ENCODE measurements around the gene RCAN1.

RCAN1 gene

DNA sequence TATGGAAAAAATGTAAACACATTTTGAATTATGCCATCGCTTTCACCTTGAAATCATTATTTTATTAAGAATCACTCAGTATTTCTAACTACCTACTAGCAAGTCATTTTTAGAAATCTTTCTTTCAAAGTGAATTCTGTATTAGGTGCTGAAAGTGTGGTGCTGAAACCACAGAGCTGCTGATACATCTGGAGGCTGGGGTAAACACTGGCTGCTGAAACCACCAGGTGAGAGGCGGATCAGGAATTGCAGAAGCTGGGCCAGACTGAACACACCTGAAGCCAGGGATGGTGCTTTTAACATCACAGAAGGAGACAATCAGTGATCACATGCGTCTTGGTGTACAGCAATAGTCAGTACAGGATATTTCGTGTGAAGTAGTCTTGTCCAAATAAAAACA is 60.7 kb downstream of the RCAN1 start:
- intact Hi-C loops (cut with DNase I) = no loop called here
- DNase-seq = peak in 1 of 42 donors; percentile 15

DNA sequence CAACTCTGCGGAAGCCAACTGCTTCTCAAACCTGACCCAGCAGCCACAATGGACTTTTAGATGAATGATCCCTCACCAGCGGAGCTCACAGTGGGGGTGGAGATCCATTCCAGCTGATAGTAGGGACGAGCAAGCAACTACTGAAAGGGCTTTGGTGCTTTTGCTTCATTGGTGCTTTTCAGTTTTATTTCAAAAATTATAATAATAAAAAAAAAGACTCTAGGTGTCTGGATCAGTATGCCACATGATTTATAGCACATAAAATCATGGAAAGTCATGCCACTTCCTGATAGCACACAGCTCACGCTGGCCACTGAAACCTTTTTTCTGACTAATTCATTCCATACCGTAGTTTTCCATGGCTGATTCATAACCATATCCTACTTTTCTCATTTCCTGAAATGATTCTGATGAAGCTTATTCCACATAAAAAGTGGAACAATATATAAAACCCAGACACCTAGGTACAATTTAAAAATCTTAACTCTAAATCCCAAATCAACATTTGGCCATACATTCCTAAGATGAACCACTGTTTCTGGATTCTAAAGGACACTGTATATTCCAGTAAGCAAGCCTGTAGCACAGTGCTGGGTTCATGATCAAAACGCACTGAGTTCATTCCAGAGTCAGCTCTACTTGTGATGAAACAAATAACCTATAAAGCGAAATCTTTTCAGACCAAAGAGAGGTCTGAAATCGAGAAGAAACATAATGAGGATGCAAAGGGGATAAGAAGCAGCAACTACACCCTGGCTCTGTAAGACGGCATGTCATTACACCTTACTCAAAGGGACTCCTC is 61.6 kb downstream of the RCAN1 start:
- intact Hi-C loops (cut with DNase I) = no loop called here
- peak in 1 of 42 donors; percentile 23 for DNase-seq

DNA sequence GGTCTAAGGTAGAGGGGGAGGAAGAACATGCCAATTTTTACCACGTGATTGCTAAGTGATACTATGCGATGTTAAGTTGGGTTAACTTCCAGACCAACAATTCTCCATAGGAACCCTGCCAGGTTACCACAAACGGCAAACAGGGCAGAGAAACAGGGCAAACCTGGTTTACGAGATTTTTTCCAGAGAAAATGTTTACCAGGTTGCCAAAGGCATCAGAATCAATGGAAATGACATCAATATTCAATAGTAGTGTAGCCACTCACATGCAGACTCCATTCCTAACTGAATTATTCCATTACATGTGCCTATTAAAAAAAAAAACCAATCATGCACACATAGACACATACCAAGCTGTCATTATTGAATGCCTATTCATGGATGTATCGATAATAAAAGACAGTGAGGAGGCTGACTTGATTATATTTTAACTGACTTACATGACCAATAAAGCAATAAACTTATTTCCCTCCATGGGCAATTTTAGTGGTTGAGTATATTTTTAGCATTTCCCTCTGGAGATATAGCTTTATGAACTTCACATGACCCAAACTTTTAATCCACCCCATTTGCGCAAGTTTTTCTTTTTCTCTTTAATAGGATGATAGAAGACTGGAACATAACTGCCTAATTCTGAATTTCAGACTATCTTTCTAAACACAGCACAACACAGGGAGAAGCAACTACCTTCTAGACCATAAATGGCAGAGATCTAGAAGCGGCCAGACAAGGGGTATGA is 62.4 kb downstream of the RCAN1 start:
- intact Hi-C loops (cut with DNase I) = no loop called here
- DNase-seq = peak in 1 of 42 donors; percentile 7

DNA sequence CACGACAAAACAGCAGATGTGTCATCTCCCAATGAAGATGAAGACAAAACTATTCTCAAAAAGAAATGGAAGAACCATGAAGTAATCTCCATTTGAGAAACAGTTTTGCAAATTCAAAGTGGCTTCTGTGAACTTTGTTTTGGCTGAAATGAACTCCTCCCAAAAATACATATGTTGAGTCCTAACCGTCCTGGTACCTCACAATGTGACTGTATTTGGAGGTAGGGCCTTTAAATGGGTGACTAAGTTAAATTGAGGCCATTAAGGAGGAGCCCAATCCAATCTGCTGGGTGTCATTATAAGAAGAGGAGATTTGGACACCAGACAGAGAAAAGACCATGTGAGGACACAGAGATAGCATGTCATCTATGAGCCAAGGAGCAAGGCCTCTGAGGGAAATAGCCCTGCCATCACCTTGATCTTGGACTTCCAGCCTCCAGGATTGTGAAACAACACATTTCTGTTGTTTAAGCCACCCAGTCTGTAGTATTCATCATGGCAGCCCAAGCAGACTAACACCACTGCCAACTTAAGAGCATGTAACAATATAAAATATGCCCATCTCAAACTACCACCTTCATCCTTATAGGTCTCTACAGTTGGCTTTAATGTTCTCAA is 64.6 kb downstream of the RCAN1 start:
- intact Hi-C loops (cut with DNase I) = no loop called here
- peak in 1 of 42 donors; percentile 0 for DNase-seq

DNA sequence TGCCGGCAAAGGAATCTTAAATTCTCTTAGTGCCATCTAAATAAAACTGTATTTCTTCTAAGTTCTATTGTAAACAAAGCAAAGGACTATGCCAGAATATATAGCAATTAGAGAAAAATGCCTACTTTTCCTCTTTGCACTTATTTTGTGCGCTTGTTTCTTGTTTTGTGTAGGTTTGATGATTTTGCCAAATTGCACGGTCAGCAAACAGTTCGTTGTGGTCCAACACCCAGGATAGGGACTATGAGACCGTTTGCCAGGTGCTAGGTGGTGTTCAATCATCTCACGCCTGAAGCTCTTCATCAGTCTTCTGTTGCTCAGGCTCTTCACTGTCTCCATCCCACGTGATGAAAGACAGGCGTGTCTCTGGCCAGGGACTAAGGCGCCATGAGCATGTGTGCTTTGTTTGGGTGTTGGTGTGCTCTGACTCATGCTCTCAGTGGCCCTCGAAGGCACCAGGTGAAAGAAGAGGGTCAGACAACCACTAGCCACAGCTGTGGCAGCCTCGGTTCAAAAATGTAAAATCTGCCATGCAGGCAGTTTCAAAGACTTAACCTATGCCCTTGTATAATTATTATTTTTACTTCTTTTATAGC is 66.0 kb downstream of the RCAN1 start:
- intact Hi-C loops (cut with DNase I) = no loop called here
- DNase-seq = peak in 1 of 42 donors; percentile 16

DNA sequence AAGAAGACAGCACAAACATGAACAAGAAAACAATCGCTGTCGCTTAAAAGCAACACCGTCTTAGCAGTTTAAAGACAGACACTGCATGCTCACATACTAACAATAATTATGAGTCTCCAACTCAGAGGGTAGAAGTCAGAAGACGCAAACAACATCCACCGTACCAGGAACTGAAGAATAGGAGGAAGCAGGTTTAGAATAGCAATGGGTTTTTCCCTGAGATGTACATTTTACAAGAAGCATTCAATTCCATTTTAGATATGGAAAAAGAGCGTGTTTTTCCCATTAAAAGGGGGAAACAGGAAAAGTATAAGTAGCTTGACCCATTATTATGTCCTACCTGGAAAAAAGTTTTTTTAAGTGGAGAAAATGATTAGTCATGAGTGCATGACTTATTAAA is 68.4 kb downstream of the RCAN1 start:
- intact Hi-C loops (cut with DNase I) = no loop called here
- DNase-seq = peak in 1 of 42 donors; percentile 4

DNA sequence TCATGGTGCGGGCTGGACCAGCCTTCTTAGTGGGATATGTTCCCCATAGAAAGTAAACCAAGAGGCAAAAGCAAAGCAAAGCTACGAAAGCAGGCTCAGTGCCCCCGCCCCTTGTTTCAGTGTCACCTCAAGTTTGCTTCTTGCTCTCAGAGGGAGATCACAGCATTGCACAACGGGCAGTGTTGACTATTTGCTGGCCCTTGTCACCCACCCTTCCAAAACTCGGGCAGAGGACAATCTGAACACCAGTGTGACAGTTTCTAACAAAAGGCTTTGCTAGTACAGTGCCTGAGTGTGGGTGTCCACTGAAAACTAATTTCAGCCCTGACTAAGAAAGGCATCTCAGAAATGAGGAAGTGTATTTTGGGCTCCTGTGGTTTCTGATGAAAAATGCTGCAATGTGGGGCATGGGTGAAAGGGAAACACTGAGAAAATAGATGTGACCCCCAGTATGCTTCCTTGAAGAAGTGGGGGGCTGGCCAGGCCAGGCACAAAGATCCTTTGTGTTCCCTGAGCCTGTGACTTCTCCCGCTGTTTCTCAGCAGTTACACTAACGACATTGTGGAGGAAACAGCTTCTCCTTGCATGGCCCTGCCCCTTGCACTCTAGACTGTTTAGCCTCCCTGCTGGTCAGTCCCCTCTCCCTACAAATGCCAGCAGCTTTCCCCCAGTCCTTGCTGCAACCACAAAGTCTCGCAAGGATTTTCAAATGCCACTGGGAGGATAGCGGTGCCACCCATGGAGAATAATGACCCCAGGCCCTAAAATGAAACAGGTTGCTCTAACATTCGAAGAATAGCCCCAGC is 69.6 kb downstream of the RCAN1 start:
- DNase-seq = peak in 41 of 42 donors; percentile 15 to 78 (median 59)
- intact Hi-C loops (cut with DNase I) = no loop called here

DNA sequence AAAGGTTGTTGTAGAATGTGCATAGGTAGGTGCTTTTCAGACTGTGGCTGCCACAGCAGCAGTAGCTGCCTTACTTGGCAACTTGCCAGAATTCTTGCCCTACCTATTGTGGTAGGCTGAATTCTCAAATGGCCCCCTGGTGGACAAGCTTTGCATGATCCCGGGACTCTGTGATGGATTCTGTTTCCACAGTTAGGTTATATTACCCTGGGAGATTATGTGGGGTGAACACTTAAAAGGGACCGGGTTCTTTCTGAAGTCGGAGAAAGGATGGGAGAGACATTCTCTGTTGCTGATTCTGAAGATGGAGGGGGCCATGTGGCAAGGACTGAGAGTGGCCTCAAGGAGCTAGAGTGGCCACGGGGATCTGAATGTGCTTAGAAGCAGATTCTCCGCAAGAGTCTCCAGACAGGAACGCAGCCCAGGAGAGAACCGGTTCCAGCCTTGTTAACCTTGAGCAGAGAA is 70.8 kb downstream of the RCAN1 start:
- intact Hi-C loops (cut with DNase I) = no loop called here
- DNase-seq = peak in 17 of 42 donors; percentile 18 to 70 (median 36)

DNA sequence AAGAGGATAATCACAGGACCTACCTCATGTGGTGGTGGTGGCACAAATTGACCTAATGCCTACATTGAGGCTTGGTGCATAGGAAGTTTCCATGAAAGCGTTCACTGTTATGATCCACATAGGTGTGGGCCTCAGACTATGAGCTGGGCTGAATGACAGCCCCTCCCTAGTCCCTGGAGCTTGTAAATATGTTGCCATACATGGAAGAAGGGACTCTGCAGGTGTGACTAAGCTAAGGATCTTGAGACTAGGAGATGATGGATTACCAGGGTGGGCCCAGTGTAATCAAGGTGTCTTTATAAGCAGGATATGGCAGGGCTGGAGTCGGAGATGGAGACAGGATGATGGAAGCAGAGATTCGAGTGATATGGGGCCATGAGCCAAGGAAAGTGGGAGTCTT is 71.9 kb downstream of the RCAN1 start:
- intact Hi-C loops (cut with DNase I) = no loop called here
- DNase-seq = no peak

DNA sequence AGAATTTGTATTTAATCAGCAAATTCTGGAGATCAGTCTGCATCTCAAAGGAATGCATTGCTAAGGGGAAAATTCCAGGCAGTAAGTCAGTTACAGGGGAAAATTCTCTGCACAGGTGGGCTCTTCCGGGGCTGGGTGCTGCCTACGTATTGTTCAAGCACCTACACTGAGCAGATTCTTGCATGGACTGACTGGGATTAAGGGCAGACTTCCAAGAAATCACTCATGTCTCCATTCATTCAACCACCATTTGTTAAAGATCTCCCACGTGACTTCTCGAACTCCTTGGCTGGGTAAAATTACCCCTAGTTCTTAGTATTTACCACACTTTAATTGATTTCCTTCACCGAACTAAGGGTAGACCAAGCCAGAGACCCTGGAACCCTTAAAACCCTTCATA is 74.7 kb downstream of the RCAN1 start:
- intact Hi-C loops (cut with DNase I) = no loop called here
- no peak for DNase-seq

DNA sequence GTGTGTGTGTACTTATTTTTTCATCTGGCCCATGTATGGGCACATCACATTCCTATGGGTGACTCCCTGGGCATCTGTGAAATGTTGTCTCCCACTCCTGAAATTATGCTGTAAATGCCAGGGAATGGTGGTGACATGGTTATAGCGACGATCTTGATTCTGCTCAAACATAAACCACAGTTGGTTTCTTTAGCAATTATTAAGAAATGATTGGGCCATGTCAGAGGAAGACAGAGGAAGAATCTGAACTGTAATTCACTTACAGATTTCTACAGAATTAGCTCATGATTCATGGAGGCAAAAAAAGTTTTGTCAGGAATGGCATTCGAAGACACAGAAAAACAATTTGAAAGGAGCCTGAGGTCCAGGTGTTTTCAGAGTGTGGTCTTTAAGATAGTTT is 77.1 kb downstream of the RCAN1 start:
- intact Hi-C loops (cut with DNase I) = no loop called here
- no peak for DNase-seq

DNA sequence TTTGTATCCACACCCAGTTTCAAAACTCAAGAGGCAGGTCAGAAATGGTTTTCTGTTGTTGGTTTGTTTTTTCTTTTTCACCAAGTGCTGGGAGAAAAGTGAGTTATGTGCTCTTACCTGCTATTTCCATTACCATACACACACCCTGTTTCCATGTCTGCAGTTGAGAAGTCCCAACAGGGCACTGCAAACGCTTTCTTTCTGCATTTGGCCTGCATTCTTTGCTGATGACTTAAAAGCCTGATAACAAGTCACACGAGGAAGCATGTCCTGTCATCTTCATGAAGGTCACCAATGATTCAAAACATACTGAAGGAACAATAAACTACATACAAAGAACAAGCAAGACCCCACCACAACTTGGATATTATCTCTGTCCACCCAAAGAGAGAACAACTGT is 78.1 kb downstream of the RCAN1 start:
- intact Hi-C loops (cut with DNase I) = no loop called here

DNA sequence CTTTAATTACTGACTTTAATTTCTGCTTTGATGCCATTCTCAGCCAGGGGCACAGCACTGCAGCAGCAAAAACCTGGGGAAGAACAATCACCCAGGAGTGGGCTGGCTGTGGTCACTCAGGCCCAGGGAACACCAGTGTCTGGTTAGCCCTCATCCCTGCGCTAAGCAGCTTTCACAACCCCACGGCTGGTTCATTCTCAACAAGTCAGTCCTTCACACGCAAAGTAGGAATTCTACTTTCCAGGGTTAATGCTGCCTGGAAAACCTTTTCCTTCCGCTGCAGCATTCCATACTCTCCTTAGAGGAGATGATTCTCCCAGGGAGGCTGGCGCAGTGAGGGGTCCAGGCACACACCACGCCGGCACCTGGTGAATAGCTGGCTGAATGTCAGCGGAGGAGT is 78.6 kb downstream of the RCAN1 start:
- DNase-seq = no peak
- intact Hi-C loops (cut with DNase I) = no loop called here

More for the DNA sequence above, 78.1 kb downstream of the RCAN1 start:
- DNase-seq = no peak

DNA sequence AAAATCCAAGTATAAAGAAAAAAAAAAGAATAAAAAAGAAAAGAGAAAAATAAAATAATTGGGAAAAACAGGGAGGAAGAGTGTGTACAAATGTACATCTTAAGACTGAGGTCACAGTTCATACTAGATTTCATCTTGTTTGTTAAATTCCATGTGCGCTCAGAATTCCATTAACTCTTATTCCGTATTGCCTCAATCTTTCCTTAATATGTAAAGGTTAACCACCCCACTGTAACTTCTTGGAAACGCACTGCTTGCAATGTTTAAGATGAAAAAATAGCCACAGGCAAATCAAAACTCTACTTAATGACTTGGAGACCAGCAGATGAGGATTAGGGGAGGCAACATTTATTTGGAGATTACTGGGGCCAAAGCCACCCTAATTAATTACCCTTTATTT is 79.0 kb downstream of the RCAN1 start:
- no peak for DNase-seq
- intact Hi-C loops (cut with DNase I) = no loop called here

DNA sequence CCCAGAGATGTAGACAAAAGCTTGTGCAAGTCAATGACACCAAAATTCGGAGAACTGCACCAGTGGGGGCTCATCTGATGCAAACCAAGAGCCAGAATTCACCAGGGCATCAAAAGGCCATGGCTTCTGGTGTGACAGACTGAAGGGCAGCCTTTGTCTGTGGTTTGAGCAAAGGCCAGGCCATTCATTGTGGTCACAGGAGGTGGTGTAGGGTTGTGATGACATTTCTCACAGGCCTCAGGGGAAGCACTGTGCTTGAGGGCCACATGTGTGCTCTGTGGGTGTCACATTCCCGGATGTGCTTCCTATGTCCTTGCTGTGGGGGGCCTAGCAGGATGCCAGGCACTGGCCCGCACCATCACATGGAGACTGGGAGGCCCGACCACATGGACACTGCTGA is 80.4 kb downstream of the RCAN1 start:
- intact Hi-C loops (cut with DNase I) = no loop called here
- peak in 40 of 42 donors; percentile 15 to 86 (median 66) for DNase-seq

DNA sequence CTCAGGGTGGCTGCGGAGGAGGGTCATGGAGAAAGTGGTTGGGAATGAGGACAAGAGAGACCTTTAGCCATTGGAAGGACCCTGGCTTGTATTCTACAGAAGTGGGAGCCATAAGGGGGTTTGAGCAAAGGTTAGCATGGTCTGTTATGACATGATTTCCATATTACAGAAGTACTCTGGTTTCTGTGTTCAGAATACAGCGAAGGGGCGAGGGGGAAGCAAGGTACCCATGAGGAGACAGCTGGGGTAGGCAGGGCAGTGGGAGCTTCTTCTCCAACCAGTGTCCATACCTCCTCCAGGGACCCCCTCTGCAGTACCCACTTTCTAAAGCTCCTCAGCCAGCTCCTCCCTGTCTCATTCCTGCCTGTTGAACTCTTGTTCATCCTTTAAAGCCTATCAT is 81.0 kb downstream of the RCAN1 start:
- no peak for DNase-seq
- intact Hi-C loops (cut with DNase I) = no loop called here

DNA sequence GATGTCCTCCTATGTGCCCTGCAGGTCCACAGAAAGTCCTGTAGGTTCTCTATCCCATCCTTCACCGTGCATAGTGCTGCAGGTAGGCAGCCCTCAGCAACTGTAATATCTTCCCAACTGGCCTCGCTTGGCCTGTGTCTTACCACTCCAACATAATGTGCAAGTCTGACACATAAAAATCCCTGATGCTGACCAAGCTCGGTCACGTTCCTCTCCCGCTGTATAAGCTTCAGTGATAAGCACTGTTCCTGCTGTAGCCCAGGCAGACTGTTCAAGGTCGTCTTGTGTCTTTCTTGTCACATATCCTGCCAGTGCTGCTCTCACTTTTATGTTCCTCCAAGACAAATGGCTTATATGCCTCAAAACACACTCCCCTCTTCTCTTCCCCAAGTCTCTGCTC is 83.5 kb downstream of the RCAN1 start:
- DNase-seq = no peak
- intact Hi-C loops (cut with DNase I) = no loop called here

DNA sequence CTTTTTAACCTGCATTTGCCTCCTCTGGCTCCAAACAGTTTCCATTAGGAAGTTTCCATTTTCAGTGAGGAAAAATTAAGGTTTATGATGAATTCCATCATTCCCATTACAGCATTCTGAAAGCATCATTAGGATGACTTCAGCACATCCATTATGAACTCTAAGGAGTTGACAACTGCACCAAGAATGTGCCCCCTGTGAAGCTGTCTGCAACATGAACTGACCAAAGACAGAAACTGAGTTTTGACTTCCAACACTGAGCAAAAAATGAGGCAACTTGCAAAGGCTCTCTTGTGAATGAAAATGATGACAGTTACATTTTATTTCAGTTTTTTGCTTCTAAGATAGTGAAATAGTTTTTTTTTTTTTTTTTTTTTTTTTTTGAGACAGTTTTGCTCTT is 84.7 kb downstream of the RCAN1 start:
- DNase-seq = no peak
- intact Hi-C loops (cut with DNase I) = no loop called here

DNA sequence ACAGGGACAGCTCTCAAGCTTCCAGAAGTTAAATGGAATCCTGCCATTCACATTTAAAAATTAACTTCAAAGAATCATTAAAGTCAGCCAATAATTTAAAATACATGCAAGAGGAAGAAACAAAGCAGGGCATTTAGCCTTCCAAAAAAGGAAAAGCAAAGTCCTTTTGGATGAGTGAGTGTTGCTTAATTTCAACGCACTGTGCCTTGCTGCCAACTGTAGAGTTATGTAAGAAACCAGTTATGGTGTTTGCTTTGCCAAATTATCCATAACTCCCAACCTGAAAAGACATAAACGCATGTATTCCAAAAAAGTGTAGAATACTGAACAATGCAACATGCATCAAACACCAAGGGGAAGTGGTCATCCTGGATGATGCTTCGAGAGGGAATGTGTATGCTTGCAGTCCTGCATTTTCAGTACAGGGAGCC is 86.8 kb downstream of the RCAN1 start:
- peak in 1 of 42 donors; percentile 37 for DNase-seq
- intact Hi-C loops (cut with DNase I) = loop anchor here (5.0 kb wide), 1 partner anchor 64 kb away; no protein-coding TSS in a partner anchor

Measured in head of caudate nucleus (tissue), 42 donors.